Immature natural killer cell (primary cell): ENCODE data around the gene DTNB. TPM values are rescaled to one million over a fixed set of nuclear protein-coding genes. Genes with fewer than 3 reads are reported as not detected.
A peak's percentile ranks its signal among the peaks of the same experiment; 100 is the strongest.

Experiments used
- DNase-seq, 3 donors: peaks; one replicate each; pipeline ENCODE4 v3.0.0; 2022; ENCODE audit warnings: mixed read lengths in 1 of 3
- H3K27ac Mint-ChIP-seq, 6 donors: one replicate each; pipeline ENCODE4 v1.8.0; 2020; ENCODE audit warnings: mixed read lengths in 6 of 6, mild to moderate bottlenecking in 5 of 6, inconsistent platforms in 4 of 6, moderate library complexity in 3 of 6
- H3K27me3 Mint-ChIP-seq, 3 donors: one replicate each; pipeline ENCODE4 v1.8.0; 2020 to 2021; ENCODE audit warnings: low read depth in 3 of 3, mild to moderate bottlenecking in 3 of 3, mixed read lengths in 3 of 3, moderate library complexity in 3 of 3, inconsistent platforms in 1 of 3
- H3K36me3 Mint-ChIP-seq, 3 donors: one replicate each; pipeline ENCODE4 v1.8.0; 2020; ENCODE audit warnings: mixed read lengths in 3 of 3, inconsistent platforms in 2 of 3, mild to moderate bottlenecking in 2 of 3
- H3K4me1 Mint-ChIP-seq, 2 donors: one replicate each; pipeline ENCODE4 v1.8.0; 2020; ENCODE audit warnings: inconsistent platforms in 2 of 2, mild to moderate bottlenecking in 2 of 2, mixed read lengths in 2 of 2, moderate library complexity in 1 of 2
- H3K4me3 Mint-ChIP-seq, 5 donors: one replicate each; pipeline ENCODE4 v1.8.0; 2020; ENCODE audit warnings: mild to moderate bottlenecking in 5 of 5, mixed read lengths in 5 of 5, inconsistent platforms in 3 of 5, moderate library complexity in 3 of 5
- H3K9me3 Mint-ChIP-seq, 6 donors: one replicate each; pipeline ENCODE4 v1.8.0; 2020; ENCODE audit warnings: mild to moderate bottlenecking in 6 of 6, mixed read lengths in 6 of 6, inconsistent platforms in 4 of 6, moderate library complexity in 3 of 6
- polyA plus RNA-seq, 3 donors: library from polyadenylated mRNA; unstranded; fragments of 300-500 nt; fragmentation: Illumina TruSeq; gene quantifications; one replicate each; pipeline ENCODE4 v1.2.3, GENCODE V29; 2021

Gene DTNB
- polyA plus RNA-seq, 3 donors from 2014 or later = 9.1 to 15.7 (median 11.1) TPM

GRCh38 chr2:25499157-25499556 lies 174.2 kb downstream of the DTNB start:
- H3K27me3 Mint-ChIP-seq = peaks cover 0 to 1% (median 0%) of the 10 kb centered on the region in 3 donors
- H3K4me1 Mint-ChIP-seq = peaks cover 0 to 6% of the 10 kb centered on the region in 2 donors
- H3K4me3 Mint-ChIP-seq = no peak overlapping the region
- no peak overlapping the region for H3K27ac Mint-ChIP-seq
- H3K36me3 Mint-ChIP-seq = peaks cover 4 to 16% (median 14%) of the 10 kb centered on the region in 3 donors
- no peak for DNase-seq
- H3K9me3 Mint-ChIP-seq = no peaks in the 10 kb centered on the region

- DNase-seq = no peak
- no peak overlapping the region for H3K4me3 Mint-ChIP-seq
- H3K4me1 Mint-ChIP-seq = peaks cover 0 to 6% of the 10 kb centered on the region in 2 donors
- H3K27ac Mint-ChIP-seq = no peak overlapping the region
- no peaks in the 10 kb centered on the region for H3K9me3 Mint-ChIP-seq
- H3K27me3 Mint-ChIP-seq = peaks cover 0 to 1% (median 0%) of the 10 kb centered on the region in 3 donors
- H3K36me3 Mint-ChIP-seq = peaks cover 4 to 16% (median 14%) of the 10 kb centered on the region in 3 donors
Observed at GRCh38 chr2:25497918-25498407, 175.4 kb downstream of the DTNB start.

- H3K36me3 Mint-ChIP-seq = peaks cover 4 to 16% (median 14%) of the 10 kb centered on the region in 3 donors
- H3K27me3 Mint-ChIP-seq = peaks cover 0 to 1% (median 0%) of the 10 kb centered on the region in 3 donors
- H3K9me3 Mint-ChIP-seq = no peaks in the 10 kb centered on the region
- no peak for DNase-seq
- H3K4me1 Mint-ChIP-seq = peaks cover 0 to 6% of the 10 kb centered on the region in 2 donors
- H3K27ac Mint-ChIP-seq = no peak overlapping the region
- no peak overlapping the region for H3K4me3 Mint-ChIP-seq
Observed at GRCh38 chr2:25497229-25497917, 176.0 kb downstream of the DTNB start.

- H3K36me3 Mint-ChIP-seq = peaks cover 4 to 16% (median 9%) of the 10 kb centered on the region in 3 donors
- no peaks in the 10 kb centered on the region for H3K27me3 Mint-ChIP-seq
- H3K27ac Mint-ChIP-seq = no peak overlapping the region
- H3K4me3 Mint-ChIP-seq = no peak overlapping the region
- DNase-seq = no peak
- peaks cover 0 to 6% of the 10 kb centered on the region in 2 donors for H3K4me1 Mint-ChIP-seq
- H3K9me3 Mint-ChIP-seq = no peaks in the 10 kb centered on the region
Observed at GRCh38 chr2:25494616-25495015, 178.8 kb downstream of the DTNB start.

GRCh38 chr2:25493207-25493606 lies 180.2 kb downstream of the DTNB start:
- Mint-ChIP-seq H3K4me1 (peaks cover 0 to 6% of the 10 kb centered on the region in 2 donors), H3K27me3 (no peaks in the 10 kb centered on the region), H3K4me3 (no peak overlapping the region), H3K36me3 (peaks cover 4 to 12% (median 9%) of the 10 kb centered on the region in 3 donors), H3K27ac (no peak overlapping the region), H3K9me3 (no peaks in the 10 kb centered on the region)
- DNase-seq = no peak

GRCh38 chr2:25492726-25493125 lies 180.7 kb downstream of the DTNB start:
- Mint-ChIP-seq H3K4me3 (no peak overlapping the region), H3K27ac (no peak overlapping the region), H3K36me3 (peaks cover 6 to 10% (median 8%) of the 10 kb centered on the region in 3 donors), H3K27me3 (no peaks in the 10 kb centered on the region), H3K4me1 (peaks cover 0 to 6% of the 10 kb centered on the region in 2 donors), H3K9me3 (no peaks in the 10 kb centered on the region)
- DNase-seq = no peak

- DNase-seq = no peak
- no peaks in the 10 kb centered on the region for H3K9me3 Mint-ChIP-seq
- H3K4me3 Mint-ChIP-seq = no peak overlapping the region
- no peak overlapping the region for H3K27ac Mint-ChIP-seq
- peaks cover 7 to 15% (median 12%) of the 10 kb centered on the region in 3 donors for H3K36me3 Mint-ChIP-seq
- no peaks in the 10 kb centered on the region for H3K27me3 Mint-ChIP-seq
- peaks cover 0 to 6% of the 10 kb centered on the region in 2 donors for H3K4me1 Mint-ChIP-seq
Observed at GRCh38 chr2:25491966-25492532, 181.3 kb downstream of the DTNB start.

GRCh38 chr2:25491003-25491696 lies 182.2 kb downstream of the DTNB start:
- no peak overlapping the region for H3K27ac Mint-ChIP-seq
- H3K27me3 Mint-ChIP-seq = no peaks in the 10 kb centered on the region
- DNase-seq = no peak
- H3K4me1 Mint-ChIP-seq = peaks cover 0 to 6% of the 10 kb centered on the region in 2 donors
- H3K9me3 Mint-ChIP-seq = no peaks in the 10 kb centered on the region
- H3K36me3 Mint-ChIP-seq = peaks cover 4 to 21% (median 12%) of the 10 kb centered on the region in 3 donors
- no peak overlapping the region for H3K4me3 Mint-ChIP-seq

- no peak overlapping the region for H3K27ac Mint-ChIP-seq
Observed at GRCh38 chr2:25490217-25490616, 183.2 kb downstream of the DTNB start.

GRCh38 chr2:25489631-25490030 lies 183.7 kb downstream of the DTNB start:
- Mint-ChIP-seq H3K4me3 (no peak overlapping the region), H3K36me3 (peaks cover 4 to 17% (median 12%) of the 10 kb centered on the region in 3 donors), H3K27ac (no peak overlapping the region), H3K9me3 (no peaks in the 10 kb centered on the region), H3K27me3 (no peaks in the 10 kb centered on the region), H3K4me1 (no peaks in the 10 kb centered on the region)
- DNase-seq = no peak

More at GRCh38 chr2:25490217-25490616, 183.2 kb downstream of the DTNB start:
- no peak for DNase-seq
- Mint-ChIP-seq H3K27me3 (no peaks in the 10 kb centered on the region), H3K4me3 (no peak overlapping the region), H3K4me1 (no peaks in the 10 kb centered on the region), H3K9me3 (no peaks in the 10 kb centered on the region), H3K36me3 (peaks cover 4 to 17% (median 12%) of the 10 kb centered on the region in 3 donors)

GRCh38 chr2:25483607-25484266 lies 189.6 kb downstream of the DTNB start:
- no peaks in the 10 kb centered on the region for H3K27me3 Mint-ChIP-seq
- no peaks in the 10 kb centered on the region for H3K9me3 Mint-ChIP-seq
- no peak for DNase-seq
- H3K4me3 Mint-ChIP-seq = no peak overlapping the region
- no peaks in the 10 kb centered on the region for H3K4me1 Mint-ChIP-seq
- peaks cover 8 to 28% (median 16%) of the 10 kb centered on the region in 3 donors for H3K36me3 Mint-ChIP-seq
- H3K27ac Mint-ChIP-seq = peak overlapping the region in 1 of 6 donors; percentile 24

GRCh38 chr2:25482341-25482740 lies 191.0 kb downstream of the DTNB start:
- Mint-ChIP-seq H3K27ac (no peak overlapping the region), H3K4me3 (no peak overlapping the region), H3K9me3 (no peaks in the 10 kb centered on the region), H3K27me3 (no peaks in the 10 kb centered on the region), H3K4me1 (no peaks in the 10 kb centered on the region), H3K36me3 (peaks cover 6 to 28% (median 9%) of the 10 kb centered on the region in 3 donors)
- no peak for DNase-seq

- Mint-ChIP-seq H3K4me3 (no peak overlapping the region), H3K27ac (no peak overlapping the region), H3K36me3 (peaks cover 4 to 22% (median 10%) of the 10 kb centered on the region in 3 donors), H3K27me3 (no peaks in the 10 kb centered on the region), H3K4me1 (no peaks in the 10 kb centered on the region), H3K9me3 (no peaks in the 10 kb centered on the region)
- no peak for DNase-seq
Observed at GRCh38 chr2:25481381-25482300, 191.7 kb downstream of the DTNB start.
